ENCODE measurements around the gene TWNK.
"Not testable (repeated sequence)": the region's sequence is repeated elsewhere in the genome, so short reads cannot be mapped to it uniquely, and the experiment has no call there.

Gene TWNK

GRCh38 chr10:100975397-100975796, 11.9 kb upstream of the TWNK start:
- DNase-seq = not testable (repeated sequence)

DNA sequence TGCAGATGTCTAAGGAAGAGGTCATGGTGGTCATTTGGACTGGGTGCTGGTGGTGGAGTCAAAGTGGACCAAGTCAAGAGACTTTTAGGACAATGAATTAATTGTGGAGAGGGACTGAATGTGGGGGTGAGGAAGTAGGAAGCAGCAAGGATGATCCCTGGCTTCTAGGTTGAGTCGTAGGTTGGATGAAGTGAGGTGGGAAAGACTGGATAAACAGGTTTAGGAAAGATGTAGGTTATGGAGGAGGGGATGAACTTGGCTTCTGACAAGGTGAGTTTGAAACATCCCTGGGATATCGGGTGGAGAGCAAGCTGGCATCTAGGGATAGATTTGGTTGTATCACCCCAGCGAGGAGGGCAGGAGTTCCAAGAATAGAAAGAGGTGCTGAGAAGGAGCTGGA, 10.4 kb upstream of the TWNK start:
- DNase-seq = no peak

- no peak for DNase-seq
These were observed 9.9 kb upstream of the TWNK start for GRCh38 chr10:100977436-100977835.

DNA sequence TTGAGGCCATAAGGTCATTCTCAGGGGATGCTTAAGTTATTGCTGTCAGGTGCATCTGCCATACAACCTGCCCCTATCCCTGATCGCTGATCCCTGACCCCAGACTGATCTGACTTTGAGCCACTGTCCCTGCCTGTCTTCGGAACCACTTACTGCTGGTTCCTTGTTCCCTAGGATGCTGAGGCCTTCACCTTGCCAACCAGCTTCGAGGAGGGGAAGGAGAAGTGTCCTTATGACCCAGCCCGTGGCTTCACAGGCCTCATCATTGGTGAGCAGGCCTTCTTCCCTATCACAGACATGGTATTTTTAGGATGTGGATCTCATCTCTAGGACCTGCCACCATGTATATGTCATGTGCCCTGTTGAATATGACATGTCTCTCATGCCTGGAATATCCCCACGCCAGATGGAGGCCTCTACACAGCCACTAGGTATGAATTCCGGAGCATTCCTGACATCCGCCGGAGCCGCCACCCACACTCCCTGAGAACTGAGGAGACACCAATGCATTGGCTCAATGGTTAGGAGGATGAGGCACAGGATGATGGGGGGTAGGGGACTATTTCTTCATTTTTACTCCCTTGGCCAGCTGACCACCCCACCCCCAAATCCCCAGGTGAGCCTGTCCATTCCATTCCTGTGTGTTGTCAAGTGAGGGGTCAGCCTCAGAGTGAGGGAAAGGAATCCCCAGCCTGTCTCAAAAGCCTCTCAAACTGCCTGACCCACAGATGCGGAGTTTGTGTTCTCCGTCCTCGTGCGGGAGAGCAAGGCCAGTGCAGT, 9.0 kb upstream of the TWNK start:
- no peak for DNase-seq

GRCh38 chr10:100978901-100979195, 8.5 kb upstream of the TWNK start:
- no peak for DNase-seq

- DNase-seq = no peak
These were observed 7.5 kb upstream of the TWNK start for GRCh38 chr10:100979791-100980272.

DNA sequence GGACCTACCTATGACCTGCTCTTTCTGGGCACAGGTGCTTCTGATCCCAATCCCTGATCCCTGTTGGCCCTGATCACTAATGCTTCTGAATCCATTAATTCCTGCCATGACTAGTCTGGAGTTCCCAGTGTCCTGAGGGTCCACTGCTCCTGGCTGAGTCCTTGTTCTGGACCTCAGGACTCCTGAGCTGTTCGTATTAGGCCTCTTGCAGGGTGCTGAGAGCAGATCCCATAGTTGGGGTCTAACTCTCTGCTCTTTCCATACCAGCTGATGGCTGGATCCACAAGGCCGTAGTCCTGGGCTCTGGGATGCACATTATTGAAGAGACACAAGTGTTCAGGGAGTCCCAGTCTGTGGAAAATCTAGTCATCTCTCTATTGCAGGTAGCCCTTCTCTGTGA, 7.0 kb upstream of the TWNK start:
- DNase-seq = no peak

DNA sequence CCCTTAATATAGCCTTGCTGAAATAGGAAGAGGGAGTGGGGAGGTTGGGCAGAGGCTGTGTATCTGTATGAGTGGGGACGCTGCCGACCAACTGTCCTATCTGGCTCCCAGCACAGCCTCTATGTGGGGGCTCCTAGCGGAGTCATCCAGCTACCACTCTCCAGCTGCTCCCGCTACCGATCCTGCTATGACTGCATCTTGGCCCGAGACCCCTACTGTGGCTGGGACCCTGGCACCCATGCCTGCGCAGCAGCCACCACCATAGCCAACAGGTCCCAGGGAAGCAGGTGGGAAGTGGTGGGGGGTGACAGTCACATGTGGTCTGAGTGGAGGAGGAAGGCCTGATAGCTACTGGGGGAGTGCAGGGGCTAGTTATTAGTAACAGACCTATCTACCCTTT, 6.6 kb upstream of the TWNK start:
- no peak for DNase-seq

- no peak for DNase-seq
These were observed 6.1 kb upstream of the TWNK start for GRCh38 chr10:100981178-100981772.

GRCh38 chr10:100982916-100983830, 4.2 kb upstream of the TWNK start:
- DNase-seq = no peak

- DNase-seq = no peak
These were observed 3.3 kb upstream of the TWNK start for GRCh38 chr10:100983868-100984671.

GRCh38 chr10:100984672-100985177, 2.6 kb upstream of the TWNK start:
- no peak for DNase-seq

DNA sequence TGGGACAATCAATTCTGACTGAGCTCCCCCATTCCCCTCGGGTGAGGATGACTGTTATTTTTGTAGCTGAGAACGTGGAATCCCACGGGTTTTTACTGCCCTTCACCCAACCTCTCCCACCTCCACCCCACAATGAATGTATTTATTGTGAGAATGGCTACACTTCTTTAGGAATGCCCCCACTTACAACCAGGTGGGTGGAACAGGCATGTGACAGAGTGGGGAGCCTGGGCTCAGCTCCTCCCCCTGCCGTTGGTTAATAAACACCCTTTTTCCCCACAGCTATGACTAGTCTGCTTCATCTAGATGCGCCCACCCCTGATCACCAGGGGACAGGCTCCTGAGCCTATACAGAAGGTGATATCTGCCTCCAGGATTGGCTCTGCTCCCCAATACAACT, 2.0 kb upstream of the TWNK start:
- no peak for DNase-seq

DNA sequence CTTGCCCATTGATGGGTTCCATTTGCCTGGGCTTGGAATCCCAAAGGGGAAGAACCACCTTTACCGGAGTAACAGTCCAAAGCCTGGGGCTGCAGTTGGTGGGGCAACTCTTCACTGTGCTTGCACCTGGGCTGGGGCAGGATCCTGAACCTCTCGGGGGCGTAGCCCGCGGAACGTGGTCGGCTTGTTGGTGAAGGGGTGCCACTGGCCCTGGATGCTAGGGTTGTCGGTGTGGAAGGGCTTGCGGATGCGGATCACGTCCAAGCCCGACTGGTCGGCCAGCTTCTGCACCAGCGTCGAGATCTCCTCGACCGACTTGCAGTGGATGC, 756 bp upstream of the TWNK start:
- DNase-seq = no peak

DNA sequence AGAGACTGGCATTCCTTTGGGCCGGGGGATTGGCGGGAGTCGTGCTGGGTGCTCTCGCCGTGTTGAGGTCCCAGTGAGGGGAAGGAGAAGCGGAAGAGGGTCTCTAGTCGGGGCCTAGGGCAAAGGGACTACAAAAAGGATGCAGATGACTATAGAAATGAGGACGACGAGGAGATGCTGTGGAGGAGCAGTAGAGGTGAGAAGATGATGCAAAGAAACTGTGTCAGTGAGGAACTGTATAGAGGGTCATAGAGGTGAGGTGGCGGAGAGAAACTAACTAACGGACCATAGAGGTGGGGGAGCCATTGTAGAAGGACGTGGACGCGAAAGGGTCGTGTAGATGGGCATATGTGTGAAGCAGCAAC, 324 bp downstream of the TWNK start:
- DNase-seq = no peak

- no peak for DNase-seq
These were observed 823 bp downstream of the TWNK start for GRCh38 chr10:100988166-100988565.

DNA sequence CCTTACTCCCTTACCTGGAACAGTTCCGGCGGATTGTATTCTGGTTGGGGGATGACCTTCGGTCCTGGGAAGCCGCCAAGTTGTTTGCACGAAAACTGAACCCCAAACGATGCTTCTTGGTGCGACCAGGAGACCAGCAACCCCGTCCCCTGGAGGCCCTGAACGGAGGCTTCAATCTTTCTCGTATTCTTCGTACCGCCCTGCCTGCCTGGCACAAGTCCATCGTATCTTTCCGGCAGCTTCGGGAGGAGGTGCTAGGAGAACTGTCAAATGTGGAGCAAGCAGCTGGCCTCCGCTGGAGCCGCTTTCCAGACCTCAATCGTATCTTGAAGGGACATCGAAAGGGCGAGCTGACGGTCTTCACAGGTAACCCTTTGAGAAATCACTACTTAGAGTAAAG, 1.7 kb downstream of the TWNK start:
- DNase-seq = no peak

DNA sequence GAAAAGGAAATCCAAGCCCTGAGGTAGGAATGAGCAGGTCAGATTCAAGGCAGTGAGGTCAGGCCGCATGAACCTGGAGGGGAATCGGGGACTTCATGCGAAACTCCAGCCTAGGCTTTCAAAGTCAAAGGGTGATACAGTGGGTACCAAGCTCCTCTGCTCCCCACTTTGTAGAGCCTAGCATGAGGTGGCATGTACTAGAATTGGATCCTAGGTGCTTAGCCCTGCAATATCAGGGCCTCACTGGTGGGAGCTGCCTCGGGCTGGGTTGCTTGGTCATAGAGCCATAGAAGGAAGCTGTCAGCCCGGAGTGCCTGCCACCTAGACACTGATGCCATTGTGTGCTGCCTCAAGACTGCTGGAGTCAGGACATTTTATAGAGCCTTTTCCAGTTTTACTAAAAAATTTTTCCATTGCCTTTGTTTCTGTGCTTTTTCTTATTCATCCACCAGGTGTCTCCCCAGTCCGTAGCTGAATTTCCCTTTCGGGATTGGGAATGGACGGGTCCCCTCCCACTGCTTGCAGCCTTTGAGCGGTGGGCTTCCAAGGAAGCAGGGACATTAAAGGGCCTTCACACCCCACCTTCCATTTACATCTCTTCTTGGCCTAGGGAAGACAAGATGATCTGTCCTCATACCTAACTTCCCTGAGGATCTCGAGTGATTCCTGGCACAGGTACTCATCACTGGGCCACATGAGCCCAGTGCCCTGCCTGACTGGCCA, 6.8 kb downstream of the TWNK start:
- peak; percentile 52 to 55 for DNase-seq

GRCh38 chr10:100995181-100995580, 7.8 kb downstream of the TWNK start:
- DNase-seq = no peak

DNA sequence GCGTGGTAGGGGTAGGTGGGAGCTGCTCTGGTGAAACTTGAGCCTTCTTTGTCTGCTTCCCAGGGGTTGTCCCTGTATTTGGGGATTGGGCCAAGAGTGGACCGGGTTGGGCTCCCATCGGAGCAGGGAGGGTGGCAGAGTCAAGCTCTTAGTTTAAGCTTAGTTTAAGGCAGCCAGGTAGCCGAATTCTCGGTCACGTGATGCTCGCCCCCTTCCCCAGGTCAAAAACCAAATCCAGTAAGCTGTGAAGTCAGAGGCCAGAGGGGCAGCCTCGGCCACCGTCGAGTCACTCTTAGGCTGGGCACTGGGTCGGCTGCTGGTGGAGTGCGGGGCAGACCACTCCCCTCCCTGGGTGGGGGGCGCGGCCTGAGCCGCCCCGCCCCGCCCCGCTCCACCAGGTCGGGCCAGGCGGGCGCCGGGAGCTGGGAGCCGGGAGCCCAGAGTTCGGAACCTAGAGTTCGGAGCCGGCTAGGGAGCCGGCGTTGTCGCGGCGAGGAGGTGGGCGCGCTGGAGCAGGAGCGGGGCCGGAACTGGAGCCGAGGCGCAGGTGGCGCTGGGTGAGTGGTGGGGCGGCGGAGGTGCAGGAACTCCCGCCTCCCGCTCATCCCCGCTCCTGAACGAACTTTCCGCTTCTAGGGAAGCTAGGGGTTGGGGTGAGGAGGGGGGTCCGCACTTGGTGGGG, 9.5 kb downstream of the TWNK start:
- DNase-seq = no peak

DNA sequence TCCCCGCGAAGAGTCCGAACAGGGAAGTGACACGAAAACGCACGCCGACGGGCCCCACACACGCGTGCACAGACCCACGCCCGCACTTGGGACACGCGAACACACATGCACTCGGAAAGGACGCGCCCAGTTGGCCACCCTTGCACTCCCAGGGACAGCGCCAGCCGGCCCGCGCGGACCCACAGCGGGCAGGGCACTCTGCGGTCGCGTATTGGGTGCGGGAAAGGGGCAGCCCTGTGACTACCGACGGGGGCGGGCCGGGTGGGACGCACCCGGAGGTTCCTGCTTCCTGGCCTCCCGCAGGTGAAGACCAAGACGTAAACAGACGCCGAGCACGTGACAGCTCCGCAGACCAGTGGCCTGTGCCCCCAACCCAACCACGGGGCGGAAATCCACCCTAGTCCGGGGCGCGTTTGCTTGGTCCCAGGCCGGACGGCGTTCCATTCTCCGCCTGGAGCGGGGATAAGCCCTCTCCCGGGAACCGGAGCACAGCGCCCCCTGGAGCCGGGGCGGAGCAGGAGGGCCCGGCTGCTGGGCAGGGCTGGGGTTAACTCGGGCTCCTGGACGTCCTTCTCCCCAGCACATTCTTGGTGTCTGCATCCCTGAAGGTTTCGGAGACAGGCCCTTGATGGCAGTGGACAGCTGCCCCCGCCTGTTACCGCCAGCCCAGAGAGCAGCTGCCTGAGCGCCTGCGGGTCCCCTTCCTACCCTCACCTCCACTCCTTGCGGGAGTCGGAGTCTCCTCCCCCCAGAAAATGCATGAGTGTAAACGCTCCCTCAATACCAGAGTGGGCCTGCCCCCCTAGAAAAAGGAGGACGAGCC, 10.2 kb downstream of the TWNK start:
- DNase-seq = peak; percentile 70 to 79
